Activated naive CD8-positive, alpha-beta T cell treated with anti-CD3 and anti-CD28 coated beads, Interleukin-2, amount 50 U/mL, for 24 hours (primary cell): ENCODE measurements around the gene TMEM123.

ENCODE experiments used
- ATAC-seq: fragments of 150-1000 bp; cut with Tn5 transposase; one replicate; pipeline ENCODE4 v1.10.0; 2021
- DNase-seq: peaks from one replicate; pipeline ENCODE4 v3.0.0; 2021
- H3K27ac Mint-ChIP-seq: one replicate; pipeline ENCODE4 v1.8.0; 2021; ENCODE audit warnings: mild to moderate bottlenecking, mixed read lengths
- H3K27me3 Mint-ChIP-seq: one replicate; pipeline ENCODE4 v1.8.0; 2021; ENCODE audit warnings: mixed read lengths
- H3K36me3 Mint-ChIP-seq: one replicate; pipeline ENCODE4 v1.8.0; 2021; ENCODE audit warnings: low read depth, mixed read lengths
- H3K4me1 Mint-ChIP-seq: one replicate; pipeline ENCODE4 v1.8.0; 2021; ENCODE audit warnings: mixed read lengths
- H3K4me3 Mint-ChIP-seq: one replicate; pipeline ENCODE4 v1.8.0; 2021; ENCODE audit warnings: mild to moderate bottlenecking, moderate library complexity, mixed read lengths
- H3K9me3 Mint-ChIP-seq: one replicate; pipeline ENCODE4 v1.8.0; 2021; ENCODE audit warnings: mixed read lengths

TMEM123 gene, protein sequence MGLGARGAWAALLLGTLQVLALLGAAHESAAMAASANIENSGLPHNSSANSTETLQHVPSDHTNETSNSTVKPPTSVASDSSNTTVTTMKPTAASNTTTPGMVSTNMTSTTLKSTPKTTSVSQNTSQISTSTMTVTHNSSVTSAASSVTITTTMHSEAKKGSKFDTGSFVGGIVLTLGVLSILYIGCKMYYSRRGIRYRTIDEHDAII

GRCh38 chr11:102452461-102453301 is at the start of gene TMEM123:
Gene TMEM123 (minus strand): TSS chr11:102452765. CDS start chr11:102452623, 142 bp downstream.
- peaks cover 23% of the 10 kb centered on the region for H3K36me3 Mint-ChIP-seq
- peaks cover 80% of the 10 kb centered on the region for H3K4me1 Mint-ChIP-seq
- peak within 1 kb of the TSS; percentile 96 for H3K27ac Mint-ChIP-seq
- no peaks in the 10 kb centered on the region for H3K9me3 Mint-ChIP-seq
- DNase-seq (peak; percentile 94), ATAC-seq (peak; percentile 59)
- no peaks in the 10 kb centered on the region for H3K27me3 Mint-ChIP-seq
- peak within 1 kb of the TSS; percentile 86 for H3K4me3 Mint-ChIP-seq

- Mint-ChIP-seq H3K4me3 (no peak overlapping the region), H3K9me3 (no peaks in the 10 kb centered on the region), H3K36me3 (no peaks in the 10 kb centered on the region), H3K27ac (no peak overlapping the region), H3K27me3 (no peaks in the 10 kb centered on the region), H3K4me1 (peaks cover 5% of the 10 kb centered on the region)
- no peak for ATAC-seq
- DNase-seq = no peak
These were observed 48.3 kb upstream of the TMEM123 start for GRCh38 chr11:102500829-102501228.

DNA sequence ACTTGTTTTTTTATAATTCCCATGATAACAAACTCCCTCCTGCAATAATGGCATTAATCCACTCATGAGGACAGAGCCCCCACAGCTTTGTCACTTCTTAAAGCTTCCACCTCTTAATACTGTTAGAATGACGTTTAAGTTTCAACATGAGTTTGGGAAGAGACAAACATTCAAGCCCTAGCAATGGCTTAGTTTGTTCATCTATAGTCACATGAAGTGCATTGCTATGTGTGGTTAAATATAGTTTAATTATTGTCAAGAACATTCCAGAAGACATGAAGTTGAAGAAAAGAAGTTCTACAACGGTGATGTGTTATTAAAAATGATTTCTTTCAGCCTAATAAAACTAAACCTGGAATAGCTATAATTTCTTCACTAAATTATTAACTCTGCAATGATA is 47.4 kb upstream of the TMEM123 start:
- H3K36me3 Mint-ChIP-seq = no peaks in the 10 kb centered on the region
- no peak overlapping the region for H3K27ac Mint-ChIP-seq
- DNase-seq (no peak), ATAC-seq (no peak)
- H3K9me3 Mint-ChIP-seq = no peaks in the 10 kb centered on the region
- H3K4me3 Mint-ChIP-seq = no peak overlapping the region
- H3K4me1 Mint-ChIP-seq = peaks cover 12% of the 10 kb centered on the region
- no peaks in the 10 kb centered on the region for H3K27me3 Mint-ChIP-seq

DNA sequence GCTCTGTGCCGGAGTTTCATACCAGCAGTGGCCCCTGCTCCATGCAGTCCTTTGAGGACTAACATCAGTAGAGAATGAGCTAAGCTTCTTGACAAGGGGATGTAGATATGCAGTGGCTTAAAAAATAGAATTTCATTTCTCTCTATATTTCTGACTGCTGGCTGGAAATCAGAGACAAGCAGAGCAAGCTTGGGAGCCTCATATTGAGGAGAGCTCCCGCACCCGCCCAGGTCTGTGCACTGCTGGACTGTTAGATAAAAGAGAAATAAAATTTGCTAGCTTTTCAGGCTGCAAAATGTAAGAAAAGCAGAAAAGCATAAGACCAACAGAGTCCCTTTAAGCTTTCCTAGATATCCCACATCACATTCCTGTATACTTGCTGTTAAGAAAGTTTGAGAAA is 46.6 kb upstream of the TMEM123 start:
- no peak for ATAC-seq

GRCh38 chr11:102497061-102497460 is 44.5 kb upstream of the TMEM123 start:
- peaks cover 24% of the 10 kb centered on the region for H3K4me1 Mint-ChIP-seq
- no peak for ATAC-seq
- no peak overlapping the region for H3K4me3 Mint-ChIP-seq
- H3K36me3 Mint-ChIP-seq = no peaks in the 10 kb centered on the region
- no peak for DNase-seq
- H3K27ac Mint-ChIP-seq = no peak overlapping the region
- no peaks in the 10 kb centered on the region for H3K9me3 Mint-ChIP-seq
- H3K27me3 Mint-ChIP-seq = no peaks in the 10 kb centered on the region

More for the DNA sequence above, 46.6 kb upstream of the TMEM123 start:
- H3K36me3 Mint-ChIP-seq = no peaks in the 10 kb centered on the region
- H3K4me3 Mint-ChIP-seq = no peak overlapping the region
- H3K27ac Mint-ChIP-seq = no peak overlapping the region
- H3K9me3 Mint-ChIP-seq = no peaks in the 10 kb centered on the region
- H3K27me3 Mint-ChIP-seq = no peaks in the 10 kb centered on the region
- DNase-seq = no peak
- peaks cover 15% of the 10 kb centered on the region for H3K4me1 Mint-ChIP-seq

- DNase-seq (no peak), ATAC-seq (peak; percentile 42)
- no peaks in the 10 kb centered on the region for H3K9me3 Mint-ChIP-seq
- no peaks in the 10 kb centered on the region for H3K27me3 Mint-ChIP-seq
- H3K27ac Mint-ChIP-seq = no peak overlapping the region
- H3K4me1 Mint-ChIP-seq = peaks cover 29% of the 10 kb centered on the region
- no peak overlapping the region for H3K4me3 Mint-ChIP-seq
- no peaks in the 10 kb centered on the region for H3K36me3 Mint-ChIP-seq
These were observed 42.8 kb upstream of the TMEM123 start for GRCh38 chr11:102495161-102496042.

GRCh38 chr11:102494216-102494615 is 41.7 kb upstream of the TMEM123 start:
- ATAC-seq (no peak), DNase-seq (no peak)
- no peaks in the 10 kb centered on the region for H3K9me3 Mint-ChIP-seq
- H3K27me3 Mint-ChIP-seq = no peaks in the 10 kb centered on the region
- H3K27ac Mint-ChIP-seq = no peak overlapping the region
- H3K4me3 Mint-ChIP-seq = no peak overlapping the region
- H3K36me3 Mint-ChIP-seq = no peaks in the 10 kb centered on the region
- H3K4me1 Mint-ChIP-seq = peaks cover 40% of the 10 kb centered on the region

- Mint-ChIP-seq H3K4me1 (peaks cover 46% of the 10 kb centered on the region), H3K36me3 (no peaks in the 10 kb centered on the region), H3K4me3 (no peak overlapping the region), H3K27me3 (no peaks in the 10 kb centered on the region), H3K9me3 (no peaks in the 10 kb centered on the region), H3K27ac (no peak overlapping the region)
- ATAC-seq (no peak), DNase-seq (no peak)
These were observed 41.0 kb upstream of the TMEM123 start for GRCh38 chr11:102493524-102493923.

DNA sequence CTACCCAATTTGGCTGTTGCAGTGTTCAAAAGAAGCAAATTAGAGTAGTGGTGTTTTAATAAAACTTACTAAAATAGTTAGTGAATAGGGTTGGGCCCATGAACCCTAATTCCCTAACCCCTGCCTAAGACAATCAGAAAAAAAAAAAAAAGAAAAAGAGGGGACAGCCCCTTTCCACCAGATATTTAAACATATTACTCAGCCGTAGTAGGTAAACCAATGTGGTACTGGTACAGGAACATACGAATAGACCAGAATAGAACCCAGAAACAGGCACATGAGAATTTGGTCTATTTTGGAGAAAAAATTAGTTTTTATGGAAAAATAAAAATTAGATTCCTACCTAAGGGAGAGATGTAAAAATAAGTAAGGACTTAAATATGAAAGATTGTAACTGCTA is 39.4 kb upstream of the TMEM123 start:
- DNase-seq = no peak
- H3K4me1 Mint-ChIP-seq = peaks cover 55% of the 10 kb centered on the region
- H3K27ac Mint-ChIP-seq = no peak overlapping the region
- no peaks in the 10 kb centered on the region for H3K9me3 Mint-ChIP-seq
- ATAC-seq = peak; percentile 72
- no peaks in the 10 kb centered on the region for H3K27me3 Mint-ChIP-seq
- no peaks in the 10 kb centered on the region for H3K36me3 Mint-ChIP-seq
- H3K4me3 Mint-ChIP-seq = no peak overlapping the region

DNA sequence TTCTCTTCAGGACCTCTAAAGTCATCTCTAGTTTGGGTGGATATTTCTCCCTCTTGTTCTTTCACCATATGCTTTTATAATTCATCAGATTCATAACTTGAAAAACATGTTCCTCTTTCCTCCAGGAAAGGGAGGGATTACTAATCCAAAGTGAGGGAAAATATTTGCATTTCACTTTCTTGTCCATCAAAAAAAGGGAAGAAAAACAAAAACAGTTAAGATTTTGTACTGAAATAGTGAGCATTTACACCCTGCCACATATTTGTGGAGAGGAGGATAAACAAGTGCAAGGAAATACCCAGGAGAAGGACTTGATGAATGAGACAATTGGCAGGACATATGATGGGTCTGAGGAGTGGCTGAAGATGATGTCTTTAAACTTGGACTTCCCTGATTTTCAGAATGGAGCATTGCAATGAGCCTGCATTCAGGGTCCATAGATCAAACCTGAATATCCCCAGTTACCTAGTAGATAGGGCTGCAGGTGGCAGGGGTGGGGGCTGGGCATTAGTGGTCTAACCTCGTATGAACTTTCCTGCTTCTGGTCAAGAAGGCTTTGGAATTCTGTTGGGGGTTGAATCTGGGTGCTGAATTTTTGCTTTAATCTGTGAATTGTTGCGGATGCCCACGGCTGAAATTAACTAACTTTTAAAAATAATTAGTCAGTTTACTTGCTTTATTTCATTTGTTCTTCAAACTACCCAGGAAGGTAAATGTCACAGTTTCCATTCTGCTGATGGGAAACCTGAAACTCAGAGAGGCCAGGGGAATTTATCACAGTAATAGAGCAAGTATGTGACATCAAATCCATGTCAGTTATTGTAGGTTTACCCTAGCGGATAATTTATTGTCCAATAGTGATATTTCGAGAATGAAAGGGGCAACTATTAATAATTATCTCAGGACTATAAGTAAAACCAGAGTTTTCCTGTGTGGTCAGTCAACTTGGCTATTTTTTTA is 36.9 kb upstream of the TMEM123 start:
- peak overlapping the region; percentile 33 for H3K27ac Mint-ChIP-seq
- H3K9me3 Mint-ChIP-seq = no peaks in the 10 kb centered on the region
- peak overlapping the region; percentile 18 for H3K4me3 Mint-ChIP-seq
- H3K36me3 Mint-ChIP-seq = no peaks in the 10 kb centered on the region
- ATAC-seq (peak; percentile 78), DNase-seq (no peak)
- no peaks in the 10 kb centered on the region for H3K27me3 Mint-ChIP-seq
- H3K4me1 Mint-ChIP-seq = peaks cover 50% of the 10 kb centered on the region

- ATAC-seq (no peak), DNase-seq (no peak)
- no peaks in the 10 kb centered on the region for H3K27me3 Mint-ChIP-seq
- no peaks in the 10 kb centered on the region for H3K36me3 Mint-ChIP-seq
- H3K4me3 Mint-ChIP-seq = no peak overlapping the region
- H3K4me1 Mint-ChIP-seq = peaks cover 48% of the 10 kb centered on the region
- H3K9me3 Mint-ChIP-seq = no peaks in the 10 kb centered on the region
- peak overlapping the region; percentile 66 for H3K27ac Mint-ChIP-seq
These were observed 35.6 kb upstream of the TMEM123 start for GRCh38 chr11:102488208-102488607.

- ATAC-seq (no peak), DNase-seq (no peak)
- no peak overlapping the region for H3K4me3 Mint-ChIP-seq
- H3K27me3 Mint-ChIP-seq = no peaks in the 10 kb centered on the region
- H3K27ac Mint-ChIP-seq = no peak overlapping the region
- peaks cover 41% of the 10 kb centered on the region for H3K4me1 Mint-ChIP-seq
- no peaks in the 10 kb centered on the region for H3K36me3 Mint-ChIP-seq
- no peaks in the 10 kb centered on the region for H3K9me3 Mint-ChIP-seq
These were observed 34.6 kb upstream of the TMEM123 start for GRCh38 chr11:102487214-102487613.

DNA sequence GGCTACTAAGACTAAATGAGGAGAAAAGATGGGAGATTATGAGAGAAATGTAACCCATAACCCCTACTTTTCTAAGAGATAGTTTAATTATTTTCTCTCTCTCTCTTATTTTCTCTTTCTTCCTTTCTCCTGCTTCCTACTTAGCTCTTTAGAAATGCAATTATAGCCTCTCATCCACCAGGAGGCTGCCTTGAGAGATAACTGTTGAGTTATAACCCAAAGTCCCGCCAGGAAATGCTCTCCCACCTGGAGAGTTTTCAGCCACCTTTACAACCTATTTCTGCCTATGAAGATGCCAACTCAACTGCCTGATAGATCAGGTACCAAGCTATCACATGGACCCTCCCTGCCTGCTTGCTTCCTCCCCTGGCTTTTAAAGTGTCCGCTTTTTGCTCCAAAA is 34.0 kb upstream of the TMEM123 start:
- peaks cover 35% of the 10 kb centered on the region for H3K4me1 Mint-ChIP-seq

More for the DNA sequence above, 34.0 kb upstream of the TMEM123 start:
- H3K36me3 Mint-ChIP-seq = no peaks in the 10 kb centered on the region
- ATAC-seq (no peak), DNase-seq (no peak)
- H3K9me3 Mint-ChIP-seq = no peaks in the 10 kb centered on the region
- no peaks in the 10 kb centered on the region for H3K27me3 Mint-ChIP-seq
- no peak overlapping the region for H3K27ac Mint-ChIP-seq
- H3K4me3 Mint-ChIP-seq = no peak overlapping the region
